ENCODE results near the gene DDIT4.

DDIT4 gene

DNA sequence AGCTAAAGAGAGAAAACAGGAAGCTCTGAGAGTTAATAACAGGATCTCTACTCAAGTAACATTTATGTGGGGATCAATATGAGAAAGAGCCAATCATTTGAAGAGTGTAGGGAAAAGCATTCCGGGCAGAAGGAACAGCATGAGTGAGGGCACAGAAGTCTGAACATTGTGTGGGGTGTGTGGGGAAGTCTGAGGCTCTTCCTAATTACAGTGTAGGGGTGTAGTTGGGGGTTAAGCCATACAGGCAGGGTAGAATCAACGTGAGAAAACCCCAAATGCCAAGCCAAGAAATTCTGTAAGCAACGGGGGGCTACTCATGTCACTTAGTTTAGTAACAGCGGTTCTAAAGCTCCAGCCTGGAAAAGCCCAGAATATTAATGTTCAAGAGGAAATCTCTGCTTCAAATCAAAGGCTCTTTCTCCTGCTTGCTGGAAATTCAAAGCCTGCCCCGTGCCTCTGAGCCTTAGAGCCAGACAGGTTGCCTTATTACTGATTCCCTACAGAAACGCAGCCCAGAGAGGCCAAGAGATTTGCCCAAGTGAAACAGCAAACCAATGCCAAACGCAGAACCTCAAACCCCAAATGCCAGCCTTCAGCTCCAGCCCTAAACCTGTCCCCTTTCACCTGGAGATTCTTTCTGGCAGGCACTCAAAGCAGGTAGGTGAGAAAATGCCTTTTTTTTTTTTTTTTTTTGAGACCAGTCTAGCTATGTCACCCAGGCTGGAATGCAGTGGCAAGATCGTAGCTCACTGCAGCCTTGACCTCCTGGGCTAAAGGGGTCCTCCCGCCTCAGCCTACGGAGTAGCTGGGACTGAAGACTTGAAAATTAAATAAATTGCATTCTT is 44.9 kb downstream of the DDIT4 start:
- no peak for DNase-seq

DNA sequence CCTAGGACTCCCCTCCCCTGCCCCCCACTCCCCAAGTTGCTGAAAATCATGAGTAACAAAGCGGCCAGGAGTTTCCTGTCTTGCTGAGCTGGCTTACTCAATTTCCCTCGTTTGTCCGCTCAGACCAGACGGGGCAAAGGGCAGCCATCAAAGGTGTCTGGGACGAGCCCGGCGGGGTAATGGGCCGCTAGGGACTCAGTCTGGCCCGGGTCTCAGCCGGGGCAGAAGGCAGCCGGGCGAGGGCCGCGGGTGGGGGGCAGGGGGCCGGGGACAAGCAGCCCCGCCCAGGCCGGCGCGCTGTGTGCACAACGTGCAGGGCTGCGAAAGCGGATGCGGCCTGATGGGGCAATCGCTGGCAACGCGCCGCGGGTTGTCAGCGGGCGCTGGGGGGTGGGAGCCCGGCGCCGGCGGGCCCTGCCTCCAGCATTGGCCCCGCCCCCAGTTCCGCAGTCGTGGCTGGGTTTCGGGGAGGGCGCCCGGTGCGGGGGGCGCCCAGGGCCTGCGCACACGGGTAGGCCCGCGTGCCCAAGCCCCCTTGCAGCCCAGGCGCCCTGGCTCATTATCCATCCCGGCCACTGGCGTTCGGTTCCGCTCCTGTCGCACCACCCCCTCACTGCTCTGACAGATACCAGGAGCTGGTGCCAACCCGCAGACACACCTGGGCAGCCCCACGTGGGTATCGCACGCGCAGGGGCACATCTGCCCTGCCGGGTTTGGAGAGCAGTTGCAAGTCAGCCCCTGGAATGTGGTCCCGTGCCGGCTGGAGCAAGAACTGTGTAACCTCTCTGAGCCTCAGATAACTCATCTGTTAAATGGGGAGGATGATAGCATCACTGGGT is 45.9 kb downstream of the DDIT4 start:
- peak; percentile 90 to 91 for DNase-seq

DNA sequence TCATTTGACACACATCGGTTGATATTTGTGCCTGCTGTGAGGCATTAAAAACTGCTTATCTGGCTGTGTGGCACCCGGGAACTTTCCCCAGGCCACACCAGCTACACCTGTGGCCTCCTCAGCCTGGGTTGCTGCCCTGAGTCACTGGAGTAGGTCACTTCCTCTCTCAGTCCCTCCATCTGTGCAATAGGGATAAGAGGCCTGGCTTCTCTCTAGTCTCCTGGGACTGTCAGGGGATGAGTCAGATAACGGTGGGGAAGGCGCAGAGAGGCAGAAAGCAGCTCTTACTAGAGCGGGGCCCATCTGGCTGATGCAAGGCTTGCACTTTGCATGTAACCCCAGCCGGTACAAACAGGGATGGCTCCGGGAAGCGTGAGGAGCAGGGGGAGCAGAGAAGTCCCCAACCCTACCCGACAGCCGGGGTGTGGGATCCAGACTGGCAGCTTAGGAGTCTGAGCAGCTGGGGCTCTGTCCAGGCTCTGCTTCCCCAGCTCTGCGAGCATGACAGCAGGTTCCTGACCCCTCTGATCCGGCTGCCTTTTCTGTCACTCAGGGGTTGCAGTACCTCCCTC is 47.0 kb downstream of the DDIT4 start:
- DNase-seq = peak; percentile 80 to 83

DNA sequence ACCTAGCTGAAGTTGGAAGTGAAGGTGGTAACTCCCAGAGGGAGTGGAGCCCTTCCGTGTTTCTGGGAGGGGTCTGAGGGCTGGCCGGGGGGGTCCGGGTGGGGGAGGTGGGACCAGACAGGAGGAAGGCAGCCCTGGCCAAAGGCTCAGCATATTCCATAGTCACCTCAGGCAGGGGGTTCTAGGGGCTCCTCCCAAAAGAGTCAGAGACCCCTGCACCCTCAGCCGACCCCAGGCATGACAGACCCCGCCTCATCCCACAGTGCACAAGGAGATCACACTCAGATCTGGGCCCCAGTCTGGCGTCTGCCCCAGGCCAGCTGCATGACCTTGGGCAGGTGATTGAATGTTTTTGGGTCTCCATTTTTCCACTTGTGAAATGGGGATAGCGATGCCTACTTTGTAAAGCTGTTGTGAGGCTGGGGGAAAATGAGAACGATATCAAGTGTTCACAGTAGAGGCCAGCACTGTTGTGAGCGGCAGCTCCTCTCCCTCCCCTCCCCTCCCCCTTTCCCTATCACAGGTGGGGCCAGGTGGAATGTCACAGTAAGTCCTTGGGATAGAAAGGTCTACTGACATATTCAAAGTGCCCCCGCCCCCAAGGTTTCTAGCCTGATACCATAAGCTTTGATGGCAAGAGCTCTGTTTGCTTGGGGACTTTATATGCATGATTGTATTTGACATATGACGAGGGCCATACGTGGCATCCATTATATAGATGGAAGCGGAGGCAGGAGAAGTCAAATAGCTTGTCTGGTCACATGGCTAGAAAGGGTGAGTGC is 47.7 kb downstream of the DDIT4 start:
- DNase-seq = no peak

DNA sequence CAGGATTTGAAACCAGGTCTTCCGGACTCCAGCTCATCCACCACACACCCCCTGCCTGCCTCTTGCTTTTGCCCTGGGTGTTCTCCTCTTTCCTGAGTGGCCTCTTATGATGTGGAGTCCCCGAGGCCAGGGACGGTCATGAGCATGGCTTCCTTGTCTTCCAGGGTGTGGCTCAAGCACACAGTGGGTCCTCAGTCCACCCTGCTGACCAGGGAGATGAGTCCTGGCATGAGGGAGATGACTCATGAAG is 48.2 kb downstream of the DDIT4 start:
- DNase-seq = no peak

DNA sequence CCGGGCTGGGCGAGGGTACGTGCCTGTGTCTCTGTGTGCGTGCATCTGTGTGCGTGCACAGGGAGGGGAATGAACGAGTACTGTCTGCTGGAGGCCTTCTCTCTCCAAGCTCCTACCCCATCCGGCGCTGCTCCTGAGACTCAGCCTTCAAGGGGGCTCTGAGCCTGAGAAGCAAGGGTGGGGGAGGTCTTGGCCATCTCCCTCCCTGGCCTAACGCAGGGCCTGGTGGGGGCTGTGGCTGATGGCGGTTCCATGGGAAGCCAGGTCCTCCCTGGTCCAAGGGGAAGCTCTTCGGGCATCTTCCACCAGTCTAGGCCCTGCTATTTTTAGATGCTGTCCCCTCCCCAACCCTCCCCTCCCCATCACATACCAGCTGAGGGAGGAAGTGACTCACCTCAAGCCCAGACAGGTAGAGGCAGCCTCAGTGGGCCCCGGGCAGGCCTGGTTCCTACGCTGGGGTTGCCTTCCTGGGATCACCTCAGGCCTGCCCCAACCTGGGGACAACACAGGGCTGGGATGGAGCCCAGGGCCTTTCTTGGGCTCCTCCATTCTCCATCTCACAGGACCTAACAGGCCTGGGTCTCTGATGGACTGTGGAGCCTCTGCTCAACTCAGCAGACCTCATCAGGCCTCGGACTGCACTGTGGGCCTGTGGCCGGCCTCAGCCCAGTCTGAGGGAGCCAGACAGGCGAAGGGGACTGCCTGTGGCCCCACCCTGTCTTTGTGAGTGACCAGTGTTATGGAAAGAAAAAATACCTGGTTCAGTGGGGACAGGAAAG is 48.7 kb downstream of the DDIT4 start:
- DNase-seq = no peak

DNA sequence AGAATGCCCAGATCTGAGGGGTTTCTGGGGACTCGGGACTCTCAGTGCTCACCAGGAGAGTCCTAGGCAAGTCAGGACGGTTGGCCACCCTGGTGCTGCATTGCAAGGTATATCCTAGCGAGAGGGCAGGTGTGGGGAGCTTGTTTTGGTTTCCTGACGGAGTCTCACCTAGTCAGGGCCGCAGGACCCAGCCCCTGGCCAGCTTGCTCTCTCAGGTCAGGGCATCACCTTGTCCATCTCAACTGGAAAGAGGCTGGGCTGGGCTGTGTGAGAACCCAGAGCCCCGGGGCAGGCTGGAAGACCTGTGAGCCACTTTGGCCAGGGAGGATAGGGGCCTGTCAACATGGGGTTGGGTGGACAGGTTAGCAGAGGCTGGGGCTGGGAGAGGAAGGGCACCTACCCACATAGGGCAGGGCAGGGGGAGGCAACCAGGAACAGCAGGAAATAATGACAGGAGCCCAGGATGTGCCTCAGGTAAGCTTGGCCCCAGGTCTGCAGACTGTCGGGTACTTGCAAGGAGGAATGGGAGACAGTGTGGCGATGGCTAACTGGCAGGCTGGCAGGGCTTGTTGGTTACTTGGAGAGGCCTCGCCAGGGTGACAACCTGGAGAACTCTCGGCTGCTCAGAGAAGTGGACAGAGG is 49.5 kb downstream of the DDIT4 start:
- DNase-seq = no peak

DNA sequence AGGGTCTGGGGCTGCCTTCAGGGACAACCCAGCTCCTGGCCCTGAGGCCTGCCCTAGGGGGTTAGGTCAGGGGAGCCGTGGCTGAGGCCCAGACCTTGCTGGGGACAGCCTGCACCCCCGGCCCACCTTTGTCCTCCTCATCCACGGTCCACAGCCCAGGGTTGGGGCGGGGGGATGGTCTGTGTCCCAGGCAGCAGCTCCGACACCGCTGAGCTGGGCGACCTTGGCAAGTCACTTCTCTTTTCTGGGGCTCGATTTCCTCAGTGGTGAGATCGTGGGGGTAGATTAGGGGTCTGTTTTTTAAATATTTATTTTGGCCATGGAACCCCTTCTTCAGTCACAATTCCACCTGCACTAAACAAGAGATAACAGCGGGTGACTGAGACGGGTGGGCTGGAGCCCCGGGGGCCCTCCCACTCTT is 50.1 kb downstream of the DDIT4 start:
- DNase-seq = no peak

All from inflammatory macrophage (primary cell).